WTC11 (cell line): ENCODE results near the gene GLS. TPM values are rescaled to one million over a fixed set of nuclear protein-coding genes. Genes with fewer than 3 reads are reported as not detected.

Experiments
- ATAC-seq: fragments of 200-7000 bp; cut with Tn5 transposase; 2 replicates; pipeline ENCODE4 v1.10.0; 2021; ENCODE audit warnings: mild to moderate bottlenecking, moderate library complexity
- CTCF ChIA-PET: fragments of 300-600 bp; sonication (Branson Sonifier 250); formaldehyde crosslinking; loops from one replicate; lab custom pipeline; 2021; ENCODE audit warnings: antibody characterized with exemption; lab: Charles Lee
- POLR2A ChIA-PET: fragments of 350-600 bp; sonication (Branson Sonifier 250); formaldehyde crosslinking; loops from one replicate; lab custom pipeline; 2021; ENCODE audit warnings: antibody characterized with exemption; lab: Charles Lee
- DNase-seq: peaks from one replicate; pipeline ENCODE4 v3.0.0; 2021; ENCODE audit warnings: low spot score
- H3K27ac Mint-ChIP-seq: 2 replicates; pipeline ENCODE4 v1.8.0; 2021; ENCODE audit warnings: mixed read lengths
- H3K27me3 Mint-ChIP-seq: 2 replicates; pipeline ENCODE4 v1.8.0; 2021; ENCODE audit warnings: low read depth, mild to moderate bottlenecking, moderate library complexity, mixed read lengths
- H3K36me3 Mint-ChIP-seq: 2 replicates; pipeline ENCODE4 v1.8.0; 2021; ENCODE audit warnings: mixed read lengths
- H3K4me1 Mint-ChIP-seq: 2 replicates; pipeline ENCODE4 v1.8.0; 2022; ENCODE audit warnings: mixed read lengths
- H3K4me3 Mint-ChIP-seq: 2 replicates; pipeline ENCODE4 v1.8.0; 2021; ENCODE audit warnings: mild to moderate bottlenecking, moderate library complexity, mixed read lengths
- H3K9me3 Mint-ChIP-seq: 2 replicates; pipeline ENCODE4 v1.8.0; 2021; ENCODE audit warnings: mixed read lengths
- ARID4B ChIP-seq: sonication (generic); formaldehyde crosslinking; IDR thresholded peaks from 2 replicates; pipeline ENCODE4 v1.8.0; 2023; ENCODE audit warnings: missing genetic modification reagents, mild to moderate bottlenecking, borderline replicate concordance
- E2F1 ChIP-seq: sonication (generic); formaldehyde crosslinking; IDR thresholded peaks from 2 replicates; pipeline ENCODE4 v1.8.0; 2022; ENCODE audit warnings: mild to moderate bottlenecking, missing genetic modification reagents
- E2F5 ChIP-seq: sonication (generic); formaldehyde crosslinking; IDR thresholded peaks from 2 replicates; pipeline ENCODE4 v1.8.1; 2022; ENCODE audit warnings: mild to moderate bottlenecking, moderate library complexity, missing genetic modification reagents
- FOXJ3 ChIP-seq: sonication (generic); formaldehyde crosslinking; IDR thresholded peaks from 2 replicates; pipeline ENCODE4 v1.9.0; 2021; ENCODE audit warnings: missing genetic modification reagents, mild to moderate bottlenecking, borderline replicate concordance
- JUN ChIP-seq: sonication (generic); formaldehyde crosslinking; IDR thresholded peaks from 2 replicates; pipeline ENCODE4 v1.8.0; 2023; ENCODE audit warnings: mild to moderate bottlenecking, missing genetic modification reagents
- MXD4 ChIP-seq: fragments of 250-450 bp; sonication (Bioruptor Pico); IDR thresholded peaks from 2 replicates; pipeline ENCODE4 v1.8.0; 2021; ENCODE audit warnings: mild to moderate bottlenecking, moderate library complexity, borderline replicate concordance
- PRRX2 ChIP-seq: fragments of 250-450 bp; sonication (Bioruptor Pico); IDR thresholded peaks from 2 replicates; pipeline ENCODE4 v1.8.0; 2021; ENCODE audit warnings: mild to moderate bottlenecking
- RORB ChIP-seq: fragments of 250-450 bp; sonication (Bioruptor Pico); IDR thresholded peaks from 2 replicates; pipeline ENCODE4 v1.9.0; 2021; ENCODE audit warnings: mild to moderate bottlenecking
- SMAD3 ChIP-seq: sonication (generic); formaldehyde crosslinking; IDR thresholded peaks from 2 replicates; pipeline ENCODE4 v1.8.0; 2022; ENCODE audit warnings: missing genetic modification reagents, mild to moderate bottlenecking, borderline replicate concordance
- SOX15 ChIP-seq: fragments of 250-450 bp; sonication (Bioruptor Pico); IDR thresholded peaks from 2 replicates; pipeline ENCODE4 v1.9.0; 2021; ENCODE audit warnings: mild to moderate bottlenecking
- SP1 ChIP-seq: sonication (generic); formaldehyde crosslinking; conservative IDR thresholded peaks from 2 replicates; pipeline ENCODE4 v1.8.1; 2022; ENCODE audit warnings: missing genetic modification reagents
- USF2 ChIP-seq: sonication (generic); formaldehyde crosslinking; IDR thresholded peaks from 2 replicates; pipeline ENCODE4 v1.8.1; 2023; ENCODE audit warnings: mild to moderate bottlenecking, missing genetic modification reagents, moderate library complexity
- ZNF121 ChIP-seq: sonication (generic); formaldehyde crosslinking; IDR thresholded peaks from 2 replicates; pipeline ENCODE4 v1.8.0; 2023; ENCODE audit warnings: missing genetic modification reagents
- ZNF671 ChIP-seq: fragments of 250-450 bp; sonication (Bioruptor Pico); IDR thresholded peaks from 2 replicates; pipeline ENCODE4 v1.8.0; 2021; ENCODE audit warnings: mild to moderate bottlenecking
- total RNA-seq: library from RNA; stranded (reverse); gene quantifications from 3 replicates; pipeline ENCODE4 v1.2.3, GENCODE V29; 2021
- TF ChIP-seq, protein P1 (sequence below): fragments of 250-450 bp; sonication (Bioruptor Pico); IDR thresholded peaks from 2 replicates; pipeline ENCODE4 v1.9.0; 2021; ENCODE audit warnings: moderate library complexity, mild to moderate bottlenecking, inconsistent platforms, borderline replicate concordance
- TF ChIP-seq, protein P2 (sequence below): fragments of 250-450 bp; sonication (Bioruptor Pico); IDR thresholded peaks from 2 replicates; pipeline ENCODE4 v1.9.0; 2021; ENCODE audit warnings: mild to moderate bottlenecking, borderline replicate concordance
- TF ChIP-seq, protein P3 (sequence below): fragments of 200-600 bp; IDR thresholded peaks from 2 replicates; pipeline ENCODE4 v1.8.0; 2022; ENCODE audit warnings: antibody characterized with exemption
- TF ChIP-seq, protein P4 (sequence below): sonication (generic); formaldehyde crosslinking; IDR thresholded peaks from 2 replicates; pipeline ENCODE4 v1.8.1; 2023; ENCODE audit warnings: mild to moderate bottlenecking, missing genetic modification reagents

Gene GLS
- total RNA-seq, 1 experiment from 2014 or later = 115 TPM

GRCh38 chr2:190970873-190971506, 90.4 kb downstream of the GLS start (continued):
- no peak for TF ChIP-seq E2F1
- TF ChIP-seq USF2 (CRISPR knock-in tag) = no peak
- no peak for TF ChIP-seq ZNF121
- TF ChIP-seq SOX15 = no peak
- TF ChIP-seq MXD4 (CRISPR knock-in tag) = no peak
- TF ChIP-seq SP1 = no peak
- TF ChIP-seq, protein P1, sequence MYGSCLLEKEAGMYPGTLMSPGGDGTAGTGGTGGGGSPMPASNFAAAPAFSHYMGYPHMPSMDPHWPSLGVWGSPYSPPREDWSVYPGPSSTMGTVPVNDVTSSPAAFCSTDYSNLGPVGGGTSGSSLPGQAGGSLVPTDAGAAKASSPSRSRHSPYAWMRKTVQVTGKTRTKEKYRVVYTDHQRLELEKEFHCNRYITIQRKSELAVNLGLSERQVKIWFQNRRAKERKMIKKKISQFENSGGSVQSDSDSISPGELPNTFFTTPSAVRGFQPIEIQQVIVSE (CRISPR knock-in tag) = no peak
- TF ChIP-seq, protein P2, sequence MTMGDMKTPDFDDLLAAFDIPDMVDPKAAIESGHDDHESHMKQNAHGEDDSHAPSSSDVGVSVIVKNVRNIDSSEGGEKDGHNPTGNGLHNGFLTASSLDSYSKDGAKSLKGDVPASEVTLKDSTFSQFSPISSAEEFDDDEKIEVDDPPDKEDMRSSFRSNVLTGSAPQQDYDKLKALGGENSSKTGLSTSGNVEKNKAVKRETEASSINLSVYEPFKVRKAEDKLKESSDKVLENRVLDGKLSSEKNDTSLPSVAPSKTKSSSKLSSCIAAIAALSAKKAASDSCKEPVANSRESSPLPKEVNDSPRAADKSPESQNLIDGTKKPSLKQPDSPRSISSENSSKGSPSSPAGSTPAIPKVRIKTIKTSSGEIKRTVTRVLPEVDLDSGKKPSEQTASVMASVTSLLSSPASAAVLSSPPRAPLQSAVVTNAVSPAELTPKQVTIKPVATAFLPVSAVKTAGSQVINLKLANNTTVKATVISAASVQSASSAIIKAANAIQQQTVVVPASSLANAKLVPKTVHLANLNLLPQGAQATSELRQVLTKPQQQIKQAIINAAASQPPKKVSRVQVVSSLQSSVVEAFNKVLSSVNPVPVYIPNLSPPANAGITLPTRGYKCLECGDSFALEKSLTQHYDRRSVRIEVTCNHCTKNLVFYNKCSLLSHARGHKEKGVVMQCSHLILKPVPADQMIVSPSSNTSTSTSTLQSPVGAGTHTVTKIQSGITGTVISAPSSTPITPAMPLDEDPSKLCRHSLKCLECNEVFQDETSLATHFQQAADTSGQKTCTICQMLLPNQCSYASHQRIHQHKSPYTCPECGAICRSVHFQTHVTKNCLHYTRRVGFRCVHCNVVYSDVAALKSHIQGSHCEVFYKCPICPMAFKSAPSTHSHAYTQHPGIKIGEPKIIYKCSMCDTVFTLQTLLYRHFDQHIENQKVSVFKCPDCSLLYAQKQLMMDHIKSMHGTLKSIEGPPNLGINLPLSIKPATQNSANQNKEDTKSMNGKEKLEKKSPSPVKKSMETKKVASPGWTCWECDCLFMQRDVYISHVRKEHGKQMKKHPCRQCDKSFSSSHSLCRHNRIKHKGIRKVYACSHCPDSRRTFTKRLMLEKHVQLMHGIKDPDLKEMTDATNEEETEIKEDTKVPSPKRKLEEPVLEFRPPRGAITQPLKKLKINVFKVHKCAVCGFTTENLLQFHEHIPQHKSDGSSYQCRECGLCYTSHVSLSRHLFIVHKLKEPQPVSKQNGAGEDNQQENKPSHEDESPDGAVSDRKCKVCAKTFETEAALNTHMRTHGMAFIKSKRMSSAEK = no peak

- Mint-ChIP-seq H3K9me3 (no peaks in the 10 kb centered on the region), H3K4me1 (no peaks in the 10 kb centered on the region), H3K4me3 (no peak overlapping the region), H3K27ac (no peak overlapping the region), H3K27me3 (no peaks in the 10 kb centered on the region), H3K36me3 (peaks cover 68% of the 10 kb centered on the region)
- TF ChIP-seq FOXJ3 (CRISPR knock-in tag) (no peak), JUN (CRISPR knock-in tag) (no peak), RORB (CRISPR knock-in tag) (no peak), E2F5 (CRISPR knock-in tag) (no peak), ZNF671 (no peak), PRRX2 (no peak), SMAD3 (CRISPR knock-in tag) (no peak), ARID4B (CRISPR knock-in tag) (no peak)
- TF ChIP-seq, protein P3, sequence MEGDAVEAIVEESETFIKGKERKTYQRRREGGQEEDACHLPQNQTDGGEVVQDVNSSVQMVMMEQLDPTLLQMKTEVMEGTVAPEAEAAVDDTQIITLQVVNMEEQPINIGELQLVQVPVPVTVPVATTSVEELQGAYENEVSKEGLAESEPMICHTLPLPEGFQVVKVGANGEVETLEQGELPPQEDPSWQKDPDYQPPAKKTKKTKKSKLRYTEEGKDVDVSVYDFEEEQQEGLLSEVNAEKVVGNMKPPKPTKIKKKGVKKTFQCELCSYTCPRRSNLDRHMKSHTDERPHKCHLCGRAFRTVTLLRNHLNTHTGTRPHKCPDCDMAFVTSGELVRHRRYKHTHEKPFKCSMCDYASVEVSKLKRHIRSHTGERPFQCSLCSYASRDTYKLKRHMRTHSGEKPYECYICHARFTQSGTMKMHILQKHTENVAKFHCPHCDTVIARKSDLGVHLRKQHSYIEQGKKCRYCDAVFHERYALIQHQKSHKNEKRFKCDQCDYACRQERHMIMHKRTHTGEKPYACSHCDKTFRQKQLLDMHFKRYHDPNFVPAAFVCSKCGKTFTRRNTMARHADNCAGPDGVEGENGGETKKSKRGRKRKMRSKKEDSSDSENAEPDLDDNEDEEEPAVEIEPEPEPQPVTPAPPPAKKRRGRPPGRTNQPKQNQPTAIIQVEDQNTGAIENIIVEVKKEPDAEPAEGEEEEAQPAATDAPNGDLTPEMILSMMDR = no peak
- TF ChIP-seq, protein P1 (CRISPR knock-in tag) = no peak
- TF ChIP-seq, protein P4, sequence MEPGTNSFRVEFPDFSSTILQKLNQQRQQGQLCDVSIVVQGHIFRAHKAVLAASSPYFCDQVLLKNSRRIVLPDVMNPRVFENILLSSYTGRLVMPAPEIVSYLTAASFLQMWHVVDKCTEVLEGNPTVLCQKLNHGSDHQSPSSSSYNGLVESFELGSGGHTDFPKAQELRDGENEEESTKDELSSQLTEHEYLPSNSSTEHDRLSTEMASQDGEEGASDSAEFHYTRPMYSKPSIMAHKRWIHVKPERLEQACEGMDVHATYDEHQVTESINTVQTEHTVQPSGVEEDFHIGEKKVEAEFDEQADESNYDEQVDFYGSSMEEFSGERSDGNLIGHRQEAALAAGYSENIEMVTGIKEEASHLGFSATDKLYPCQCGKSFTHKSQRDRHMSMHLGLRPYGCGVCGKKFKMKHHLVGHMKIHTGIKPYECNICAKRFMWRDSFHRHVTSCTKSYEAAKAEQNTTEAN (CRISPR knock-in tag) = no peak
- DNase-seq = no peak
- no peak for ATAC-seq
- ChIA-PET POLR2A (no interaction called here), CTCF (no interaction called here)
These were observed 91.6 kb downstream of the GLS start for GRCh38 chr2:190972213-190972612.
